22Rv1 (cell line): ENCODE results near the gene ETV4.

ENCODE experiments used
- H3K27ac ChIP-seq: fragments of 450-650 bp; 2 replicates; pipeline ENCODE4 v1.5.1; 2017
- CTCF ChIP-seq: fragments of 450-650 bp; IDR thresholded peaks from 2 replicates; pipeline ENCODE4 v1.5.1; 2017; ENCODE audit warnings: mild to moderate bottlenecking
- ZFX ChIP-seq: fragments of 450-650 bp; IDR thresholded peaks from 2 replicates; pipeline ENCODE4 v1.6.1; 2017; ENCODE audit warnings: antibody characterized with exemption, borderline replicate concordance

ETV4 gene

DNA sequence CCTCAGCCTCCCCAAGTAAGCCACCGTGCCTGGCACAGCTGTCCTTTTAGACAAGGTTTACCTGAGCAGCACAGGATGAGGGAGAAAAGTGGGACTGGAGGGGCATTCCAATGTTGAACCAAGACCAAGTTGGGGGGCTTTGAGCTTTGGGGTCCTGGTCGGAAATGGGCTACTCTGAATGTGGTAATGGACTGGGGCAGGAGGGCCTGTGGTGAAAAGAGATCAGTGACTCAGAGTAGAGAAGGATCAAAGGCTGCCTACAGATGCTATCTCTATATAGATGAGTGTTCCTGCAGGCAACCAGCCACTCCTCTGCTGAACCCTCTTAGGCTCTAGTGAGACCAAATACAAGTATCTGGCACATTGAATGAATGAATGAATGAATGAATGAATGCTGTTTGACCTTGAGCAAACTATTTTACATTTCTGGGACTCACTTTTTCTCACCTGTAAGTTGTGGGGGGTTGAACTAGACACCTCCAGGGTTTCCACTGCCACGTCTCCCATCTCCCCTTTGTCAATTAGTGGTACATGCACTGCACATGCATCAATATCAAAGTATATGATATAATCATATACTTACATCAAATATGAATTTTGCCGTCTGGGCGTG, 26.3 kb upstream of the ETV4 start:
- H3K27ac ChIP-seq, result no peak overlapping the region
- TF ChIP-seq ZFX, result no peak
- TF ChIP-seq CTCF, result no peak

- H3K27ac ChIP-seq, result no peak overlapping the region
These were observed 24.4 kb upstream of the ETV4 start for GRCh38 chr17:43570518-43570928.

DNA sequence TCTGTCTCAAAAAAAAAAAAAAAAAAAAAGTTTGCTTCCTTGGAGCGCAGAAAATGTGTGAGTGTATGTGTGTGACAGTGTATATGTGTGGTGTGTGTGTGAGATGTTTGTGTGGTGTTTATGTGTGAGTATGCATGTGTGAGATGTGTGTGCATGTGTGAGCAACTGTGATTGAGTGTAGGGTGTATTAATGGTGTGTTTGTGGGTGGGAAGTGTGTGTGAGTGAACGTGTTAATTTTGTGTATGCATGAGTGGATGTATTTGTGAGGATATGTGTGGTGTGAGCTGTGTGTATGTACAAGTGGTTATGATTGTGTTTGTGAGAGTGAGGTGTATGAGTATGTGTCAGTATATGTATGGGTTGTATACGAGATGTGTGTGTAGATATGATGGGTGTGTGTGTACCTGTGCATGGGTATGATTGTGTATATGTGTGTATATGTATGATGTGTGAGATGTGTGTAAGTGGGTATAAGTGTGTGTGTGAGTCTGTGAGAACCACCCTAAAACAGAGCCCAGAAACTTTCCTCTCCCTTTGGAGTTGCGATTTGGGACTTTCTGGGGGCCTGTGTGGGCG, 22.5 kb upstream of the ETV4 start:
- no peak for TF ChIP-seq CTCF
- TF ChIP-seq ZFX, result no peak
- no peak overlapping the region for H3K27ac ChIP-seq

More at GRCh38 chr17:43570518-43570928, 24.4 kb upstream of the ETV4 start:
- no peak for TF ChIP-seq CTCF

DNA sequence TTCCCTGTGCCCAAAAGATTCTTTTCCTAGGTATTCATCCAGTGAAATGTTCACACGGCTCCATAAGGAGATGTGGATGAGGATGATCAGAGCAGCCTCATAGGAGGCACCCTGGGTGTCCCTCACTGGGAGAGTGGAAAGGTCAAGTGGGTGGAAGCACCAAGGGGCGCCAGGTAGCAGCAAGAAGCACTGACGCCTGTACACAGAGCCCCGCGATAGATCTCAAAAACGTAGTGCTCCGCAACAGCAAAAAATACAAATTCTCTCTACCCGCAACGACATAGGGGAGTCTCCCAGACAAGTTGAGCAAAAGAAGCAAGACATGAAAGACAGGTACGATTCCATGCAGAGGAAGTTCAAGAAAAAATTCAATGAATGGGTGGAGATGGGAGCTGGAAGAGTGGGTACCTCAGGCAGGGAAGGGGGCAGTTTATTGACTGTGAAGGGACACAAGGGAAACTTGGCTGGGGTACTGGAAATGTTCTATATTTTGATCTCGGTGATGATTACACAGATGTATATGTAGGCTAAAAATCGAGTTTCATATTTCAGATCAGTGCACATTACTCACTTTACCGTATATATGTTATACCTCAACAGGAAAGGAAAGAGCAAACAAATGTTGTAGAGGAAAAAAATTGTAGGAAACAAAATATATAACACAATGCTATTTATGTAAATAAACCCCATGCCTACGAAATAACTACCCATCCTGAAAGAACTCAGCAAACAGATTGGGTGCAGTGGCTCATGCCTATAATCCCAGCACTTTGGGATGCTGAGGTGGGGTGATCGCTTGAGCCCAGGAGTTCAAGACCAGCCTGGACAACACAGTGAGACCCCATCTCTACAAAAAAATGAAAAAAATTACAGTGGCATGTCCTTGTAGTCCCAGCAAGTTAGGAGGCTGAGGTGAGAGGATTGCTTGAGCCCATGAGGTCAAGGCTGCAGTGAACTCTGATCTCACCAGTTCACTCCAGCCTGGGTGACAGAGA, 17.8 kb upstream of the ETV4 start:
- no peak overlapping the region for H3K27ac ChIP-seq
- TF ChIP-seq ZFX, result no peak
- TF ChIP-seq CTCF, result no peak

- no peak for TF ChIP-seq CTCF
- TF ChIP-seq ZFX, result no peak
- no peak overlapping the region for H3K27ac ChIP-seq
These were observed 16.8 kb upstream of the ETV4 start for GRCh38 chr17:43562679-43563599.

- no peak overlapping the region for H3K27ac ChIP-seq
- TF ChIP-seq ZFX (no peak), CTCF (no peak)
These were observed 14.6 kb upstream of the ETV4 start for GRCh38 chr17:43560461-43561427.
